Heart left ventricle (tissue), 16 donors: Measurements from ENCODE around the gene MRC2. TPM values are rescaled to one million over a fixed set of nuclear protein-coding genes. Genes with fewer than 3 reads are reported as not detected.

Experiments
- ATAC-seq, 4 donors: fragments of 200-7000 bp; cut with Tn5 transposase; one replicate each; pipeline ENCODE4 v1.9.1; 2020 to 2022; ENCODE audit warnings: moderate library complexity in 4 of 4, mild to moderate bottlenecking in 3 of 4, moderate number of reproducible peaks in 1 of 4
- DNase-seq, 5 donors: peaks; one replicate each; pipeline ENCODE4 v3.0.0-alpha.2; 2020
- H3K27ac ChIP-seq, 12 donors: fragments of 200-600 bp; sonication (generic) in 4 of 12; one replicate each; pipeline versions ENCODE4 v1.5.0 to v1.8.0; 2016 to 2022; ENCODE audit warnings: mild to moderate bottlenecking in 2 of 12
- H3K27me3 ChIP-seq, 9 donors: fragments of 200-600 bp; sonication (generic) in 2 of 9; one replicate each; pipeline versions ENCODE4 v1.5.1 to v1.8.0; 2016 to 2022; ENCODE audit warnings: mild to moderate bottlenecking in 3 of 9
- H3K36me3 ChIP-seq, 9 donors: fragments of 200-600 bp; sonication (generic) in 2 of 9; one replicate each; pipeline versions ENCODE4 v1.5.0 to v1.8.0; 2018 to 2022; ENCODE audit warnings: mild to moderate bottlenecking in 2 of 9
- H3K4me1 ChIP-seq, 12 donors: fragments of 200-600 bp; sonication (generic) in 4 of 12; one replicate each; pipeline versions ENCODE4 v1.5.0 to v1.8.0; 2016 to 2022; ENCODE audit warnings: mild to moderate bottlenecking in 3 of 12
- H3K4me3 ChIP-seq, 12 donors: fragments of 200-600 bp; sonication (generic) in 4 of 12; one replicate each; pipeline versions ENCODE4 v1.5.0 to v1.8.0; 2017 to 2022; ENCODE audit warnings: mild to moderate bottlenecking in 9 of 12, moderate library complexity in 4 of 12
- H3K9me3 ChIP-seq, 12 donors: fragments of 200-600 bp; sonication (generic) in 4 of 12; one replicate each; pipeline versions ENCODE4 v1.5.0 to v1.8.0; 2016 to 2022; ENCODE audit warnings: mild to moderate bottlenecking in 1 of 12
- POLR2A ChIP-seq, 2 donors: fragments of 450-650 bp; IDR thresholded peaks; one replicate each; pipeline ENCODE4 v1.6.1; 2017; ENCODE audit warnings: antibody characterized with exemption in 2 of 2, mild to moderate bottlenecking in 2 of 2, moderate library complexity in 2 of 2
- WGBS, 4 donors: extraction: QIAGEN DNeasy Blood & Tissue Kit in 2 of 4; methylation state at CpG; one replicate each; pipeline versions ENCODE4 v1.1.5 to v1.1.7; 2013 to 2018; 5-methylcytosine and 5-hydroxymethylcytosine counted together
- intact Hi-C, 10 donors: fragments of 100-400 bp; cut with DNase I; formaldehyde crosslinking; loops; one replicate each; pipeline versions ENCODE4 v1.11.1 to v1.14.2; 2022
- polyA plus RNA-seq, 2 donors: library from polyadenylated mRNA; stranded (reverse); fragments of 200-250 nt; gene quantifications; one replicate each; pipeline ENCODE4 v1.2.3, GENCODE V29; 2013
- total RNA-seq, 9 donors: library from RNA; depleted of rRNA in 2 of 9; stranded (reverse); fragments of >200 nt in 2 of 9; fragmentation: NEBNext Ultra II Directional in 3 of 9; extraction: Animal tissue kit (Norgen Biotek cat#: 25700) in 3 of 9; gene quantifications; one replicate each; pipeline versions ENCODE4 v1.1.0 to v1.2.4, GENCODE V29; 2016 to 2023
- TF ChIP-seq, protein P1 (sequence below), 12 donors: fragments of 200-600 bp; sonication (generic) in 4 of 12; IDR thresholded peaks; one replicate each; pipeline versions ENCODE4 v1.5.0 to v1.8.0; 2018 to 2022; ENCODE audit warnings: antibody characterized with exemption in 12 of 12, mild to moderate bottlenecking in 5 of 12
- donor health status: ischemic (EF 13 %, LVEDD 7.1; RV severe dilation, severe dysfunction).
- donor health status: healthy with polysubstance abuse.
- donor health status: DM: no; HTN: yes; CAD: no.
- donor health status: DM: no; HTN: no; CAD: no.
- donor health status: ischemic (EF 25% LVEDD 6.9; RV normal size, moderate dysfunction).
- donor health status: ischemic (EF 25% LVEDD 5.7; RV mildly dilated, moderate dysfunction).
- donor health status: healthy.
- donor health status: DM: yes; HTN: yes; CAD: no.
- donor health status: ischemic (EF 35%, LVEDD 5.7; RV mildly dilated, moderate dysfunction).
- donor health status: nonischemic (EF 11% LVEDD 7.7; RV severe dilation, severe dysfunction).
- donor health status: DM: yes; HTN: yes; CAD: no.
- donor health status: PGD.
- donor health status: ischemic (EF 29% LVEDD 5.4; RV normal size, mild dysfunction).
- donor health status: nonischemic (EF 23%, LVEDD 6.1; RV moderate dilation, normal function).

The MRC2 gene
- total and polyA plus RNA-seq, 11 donors, result 13.1 to 50.8 (median 21.0) TPM

DNA sequence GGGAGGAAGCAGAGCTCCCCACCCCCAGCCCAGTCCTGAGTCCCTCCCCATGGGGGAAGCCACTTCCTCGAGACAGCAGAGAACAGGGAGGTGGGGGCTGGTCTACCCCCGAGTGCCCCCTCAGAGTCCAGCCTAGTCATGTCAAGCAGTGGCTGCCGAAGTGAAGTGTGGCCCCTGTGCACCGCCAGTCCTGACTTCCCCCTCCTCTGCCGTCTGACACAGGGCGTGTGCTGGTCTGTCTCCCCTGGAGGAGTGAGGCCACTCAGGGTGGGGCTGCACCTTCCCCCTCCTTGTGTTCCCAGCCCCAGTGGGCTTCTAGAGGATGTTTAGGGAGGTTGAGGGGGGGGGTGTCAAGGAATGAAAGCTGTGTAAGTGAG lies 46.9 kb downstream of the MRC2 start:
- intact Hi-C loops, result loop anchor here in 6 of 10 donors (5.0 to 10.0 kb wide), 5 partner anchors 53 to 733 kb away; partner anchors contain the start of genes METTL2A (in 1 of the 6) and TANC2 (in 1 of the 6)
- Histone ChIP-seq H3K36me3 (peaks cover 0 to 61% (median 0%) of the 10 kb centered on the region in 9 donors), H3K27ac (no peak overlapping the region), H3K4me3 (no peak overlapping the region), H3K9me3 (no peaks in the 10 kb centered on the region), H3K27me3 (no peaks in the 10 kb centered on the region), H3K4me1 (peaks cover 0 to 8% (median 0%) of the 10 kb centered on the region in 12 donors)
- DNase-seq (peak in 1 of 5 donors; percentile 44), ATAC-seq (no peak)
- TF ChIP-seq, protein P1, sequence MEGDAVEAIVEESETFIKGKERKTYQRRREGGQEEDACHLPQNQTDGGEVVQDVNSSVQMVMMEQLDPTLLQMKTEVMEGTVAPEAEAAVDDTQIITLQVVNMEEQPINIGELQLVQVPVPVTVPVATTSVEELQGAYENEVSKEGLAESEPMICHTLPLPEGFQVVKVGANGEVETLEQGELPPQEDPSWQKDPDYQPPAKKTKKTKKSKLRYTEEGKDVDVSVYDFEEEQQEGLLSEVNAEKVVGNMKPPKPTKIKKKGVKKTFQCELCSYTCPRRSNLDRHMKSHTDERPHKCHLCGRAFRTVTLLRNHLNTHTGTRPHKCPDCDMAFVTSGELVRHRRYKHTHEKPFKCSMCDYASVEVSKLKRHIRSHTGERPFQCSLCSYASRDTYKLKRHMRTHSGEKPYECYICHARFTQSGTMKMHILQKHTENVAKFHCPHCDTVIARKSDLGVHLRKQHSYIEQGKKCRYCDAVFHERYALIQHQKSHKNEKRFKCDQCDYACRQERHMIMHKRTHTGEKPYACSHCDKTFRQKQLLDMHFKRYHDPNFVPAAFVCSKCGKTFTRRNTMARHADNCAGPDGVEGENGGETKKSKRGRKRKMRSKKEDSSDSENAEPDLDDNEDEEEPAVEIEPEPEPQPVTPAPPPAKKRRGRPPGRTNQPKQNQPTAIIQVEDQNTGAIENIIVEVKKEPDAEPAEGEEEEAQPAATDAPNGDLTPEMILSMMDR (IDR thresholded peaks at IDR 0.05), result no peak
- no peak for TF ChIP-seq POLR2A (IDR thresholded peaks at IDR 0.05)
- 68 to 93% (median 70%) methylated on average over 2 to 6 of the region's 6 CpGs for WGBS, 4 donors

- TF ChIP-seq, protein P1 (IDR thresholded peaks at IDR 0.05), result no peak
- Histone ChIP-seq H3K36me3 (peaks cover 0 to 61% (median 0%) of the 10 kb centered on the region in 9 donors), H3K9me3 (no peaks in the 10 kb centered on the region), H3K27ac (no peak overlapping the region), H3K27me3 (no peaks in the 10 kb centered on the region), H3K4me1 (peaks cover 0 to 8% (median 0%) of the 10 kb centered on the region in 12 donors), H3K4me3 (no peak overlapping the region)
- intact Hi-C loops, result loop anchor here in 6 of 10 donors (5.0 to 10.0 kb wide), 6 partner anchors 52 to 732 kb away; partner anchors contain the start of genes METTL2A (in 1 of the 6) and TANC2 (in 1 of the 6)
- WGBS, 4 donors, result 88 to 94% (median 92%) methylated on average over 2 to 3 of the region's 3 CpGs
- DNase-seq (peak in 1 of 5 donors; percentile 13), ATAC-seq (no peak)
Observed at GRCh38 chr17:62674841-62675240, 47.4 kb downstream of the MRC2 start.

DNA sequence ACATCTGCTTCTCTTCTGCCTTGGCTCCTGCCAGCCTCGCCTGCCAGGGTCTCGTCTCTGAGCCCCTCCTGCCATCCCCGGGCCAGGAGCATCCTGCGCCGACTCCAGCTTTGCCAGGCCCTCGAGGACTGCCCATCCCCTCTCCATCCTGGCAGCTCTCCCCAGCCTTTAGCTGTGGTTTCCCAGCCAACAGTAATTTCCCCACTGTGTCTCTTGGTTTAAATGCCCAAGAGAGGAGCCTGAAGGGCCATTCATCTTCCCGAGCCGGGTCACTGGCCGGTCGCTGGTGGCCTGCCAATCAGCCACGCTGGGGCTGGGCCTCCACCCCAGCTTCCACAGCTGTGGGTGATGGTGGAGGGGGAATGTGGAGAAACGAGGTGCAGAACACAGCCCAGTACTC lies 47.8 kb downstream of the MRC2 start:
- Histone ChIP-seq H3K4me1 (peaks cover 0 to 8% (median 0%) of the 10 kb centered on the region in 12 donors), H3K9me3 (no peaks in the 10 kb centered on the region), H3K4me3 (no peak overlapping the region), H3K36me3 (peaks cover 0 to 64% (median 0%) of the 10 kb centered on the region in 9 donors), H3K27ac (no peak overlapping the region), H3K27me3 (no peaks in the 10 kb centered on the region)
- TF ChIP-seq, protein P1 (IDR thresholded peaks at IDR 0.05), result no peak
- TF ChIP-seq POLR2A (IDR thresholded peaks at IDR 0.05), result no peak
- intact Hi-C loops, result loop anchor here in 4 of 10 donors (5.0 to 10.0 kb wide), 3 partner anchors 290 to 730 kb away; partner anchors contain the start of gene TANC2 (in 1 of the 4)
- peak in 1 of 5 donors; percentile 36 for DNase-seq
- no peak for ATAC-seq
- 69 to 89% (median 76%) methylated on average over 11 to 12 of the region's 12 CpGs for WGBS, 4 donors

- no peaks in the 10 kb centered on the region for H3K27me3 ChIP-seq
- peaks cover 0 to 63% (median under 1%) of the 10 kb centered on the region in 9 donors for H3K36me3 ChIP-seq
- TF ChIP-seq POLR2A (IDR thresholded peaks at IDR 0.05), result no peak
- TF ChIP-seq, protein P1 (IDR thresholded peaks at IDR 0.05), result no peak
- intact Hi-C loops, result loop anchor here in 4 of 10 donors (5.0 to 10.0 kb wide), 3 partner anchors 289 to 729 kb away; partner anchors contain the start of gene TANC2 (in 1 of the 4)
- H3K9me3 ChIP-seq, result no peaks in the 10 kb centered on the region
- ATAC-seq (no peak), DNase-seq (peak in 1 of 5 donors; percentile 29)
- H3K27ac ChIP-seq, result no peak overlapping the region
- H3K4me3 ChIP-seq, result no peak overlapping the region
- 83 to 96% (median 94%) methylated on average over 1 to 4 of the region's 4 CpGs; no CpG with 5 or more reads in 1 of the 4 donors for WGBS, 4 donors
- H3K4me1 ChIP-seq, result peaks cover 0 to 8% (median 0%) of the 10 kb centered on the region in 12 donors
Observed at GRCh38 chr17:62675701-62676100, 48.2 kb downstream of the MRC2 start.
